ENCODE data around the gene ERBB2. TPM values are rescaled to one million over a fixed set of nuclear protein-coding genes. Genes with fewer than 3 reads are reported as not detected.

Gene ERBB2
- total and polyA plus RNA-seq, 2 of the 13 experiments (the other 11 are each of a cell fraction or from before 2014, with no cell fraction given) = 57.7 to 64.1 TPM

- TF ChIP-seq, protein P1, sequence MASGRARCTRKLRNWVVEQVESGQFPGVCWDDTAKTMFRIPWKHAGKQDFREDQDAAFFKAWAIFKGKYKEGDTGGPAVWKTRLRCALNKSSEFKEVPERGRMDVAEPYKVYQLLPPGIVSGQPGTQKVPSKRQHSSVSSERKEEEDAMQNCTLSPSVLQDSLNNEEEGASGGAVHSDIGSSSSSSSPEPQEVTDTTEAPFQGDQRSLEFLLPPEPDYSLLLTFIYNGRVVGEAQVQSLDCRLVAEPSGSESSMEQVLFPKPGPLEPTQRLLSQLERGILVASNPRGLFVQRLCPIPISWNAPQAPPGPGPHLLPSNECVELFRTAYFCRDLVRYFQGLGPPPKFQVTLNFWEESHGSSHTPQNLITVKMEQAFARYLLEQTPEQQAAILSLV (CRISPR knock-in tag; IDR thresholded peaks at IDR 0.05; ENCODE audit: borderline replicate concordance) = no peak; the same call in 1 of the 2 replicates
- TF ChIP-seq ETS1 (CRISPR knock-in tag; IDR thresholded peaks at IDR 0.05) (peak; percentile 83; the same call in 1 of the 2 replicates), ZNF331 (CRISPR knock-in tag; IDR thresholded peaks at IDR 0.05) (0 out of 2 replicates have a peak, but pooled peaks have one; percentile 6), HNRNPLL (IDR thresholded peaks at IDR 0.05; ENCODE audit: low read depth, low read length, poor library complexity, severe bottlenecking) (peak; percentile 4), ZFYVE20 (CRISPR knock-in tag; IDR thresholded peaks at IDR 0.05; ENCODE audit: borderline replicate concordance, low read depth) (no peak), ESRRA (CRISPR knock-in tag; IDR thresholded peaks at IDR 0.05; ENCODE audit: low read depth) (no peak), ZNF772 (CRISPR knock-in tag; IDR thresholded peaks at IDR 0.05) (no peak), FOXM1 (CRISPR knock-in tag; IDR thresholded peaks at IDR 0.05) (no peak), ZNF800 (CRISPR knock-in tag; IDR thresholded peaks at IDR 0.05) (peak; percentile 77; the same call in 1 of the 2 replicates), AGO2 (optimal IDR thresholded peaks at IDR 0.05; ENCODE audit: low read depth, low read length) (peak; percentile 93), ZBTB34 (CRISPR knock-in tag; IDR thresholded peaks at IDR 0.05) (no peak), AGO1 (IDR thresholded peaks at IDR 0.05; ENCODE audit: low read depth, low read length, poor library complexity, severe bottlenecking) (peak; percentile 28), ZHX2 (IDR thresholded peaks at IDR 0.05; ENCODE audit: low read depth) (no peak), ZHX2 (CRISPR knock-in tag; IDR thresholded peaks at IDR 0.05; ENCODE audit: borderline replicate concordance) (no peak; the same call in 1 of the 2 replicates), ZNF12 (CRISPR knock-in tag; IDR thresholded peaks at IDR 0.05) (no peak), ZNF720 (CRISPR knock-in tag; IDR thresholded peaks at IDR 0.05) (no peak)
- TF ChIP-seq, protein P2, sequence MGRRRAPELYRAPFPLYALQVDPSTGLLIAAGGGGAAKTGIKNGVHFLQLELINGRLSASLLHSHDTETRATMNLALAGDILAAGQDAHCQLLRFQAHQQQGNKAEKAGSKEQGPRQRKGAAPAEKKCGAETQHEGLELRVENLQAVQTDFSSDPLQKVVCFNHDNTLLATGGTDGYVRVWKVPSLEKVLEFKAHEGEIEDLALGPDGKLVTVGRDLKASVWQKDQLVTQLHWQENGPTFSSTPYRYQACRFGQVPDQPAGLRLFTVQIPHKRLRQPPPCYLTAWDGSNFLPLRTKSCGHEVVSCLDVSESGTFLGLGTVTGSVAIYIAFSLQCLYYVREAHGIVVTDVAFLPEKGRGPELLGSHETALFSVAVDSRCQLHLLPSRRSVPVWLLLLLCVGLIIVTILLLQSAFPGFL (CRISPR knock-in tag; IDR thresholded peaks at IDR 0.05) = no peak
These were observed 40.1 kb downstream of the ERBB2 start (continued) for GRCh38 chr17:39739885-39740356.
